H9 (cell line): ENCODE measurements around the gene DEPDC1B. TPM values are rescaled to one million over a fixed set of nuclear protein-coding genes. Genes with fewer than 3 reads are reported as not detected.

ENCODE experiments used
- DNase-seq: peaks from one replicate; pipeline ENCODE4 v3.0.0-alpha.2; 2017
- H2AFZ ChIP-seq: one replicate; pipeline ENCODE4 v1.6.1; 2013; ENCODE audit warnings: mild to moderate bottlenecking, low read length, control low read depth, moderate library complexity
- H2AK5ac ChIP-seq: 2 replicates; pipeline ENCODE4 v1.6.1; 2013; ENCODE audit warnings: low read length, control low read depth, mixed read lengths; ENCODE audit not compliant: insufficient read length
- H2BK120ac ChIP-seq: one replicate; pipeline ENCODE4 v1.6.1; 2013; ENCODE audit warnings: low read depth, mild to moderate bottlenecking, low read length, control low read depth, inconsistent platforms; ENCODE audit not compliant: poor library complexity, severe bottlenecking
- H2BK12ac ChIP-seq: 2 replicates; pipeline ENCODE4 v1.6.1; 2013; ENCODE audit warnings: low read length, control low read depth, mixed read lengths, low read depth; ENCODE audit not compliant: insufficient read length
- H2BK15ac ChIP-seq: 2 replicates; pipeline ENCODE4 v1.6.1; 2013; ENCODE audit warnings: low read depth, low read length, control low read depth
- H2BK20ac ChIP-seq: one replicate; pipeline ENCODE4 v1.6.1; 2013; ENCODE audit warnings: low read depth, mild to moderate bottlenecking, low read length, control low read depth, inconsistent platforms; ENCODE audit not compliant: poor library complexity, severe bottlenecking
- H2BK5ac ChIP-seq: 2 replicates; pipeline ENCODE4 v1.6.1; 2013; ENCODE audit warnings: low read length, control low read depth, mixed read lengths; ENCODE audit not compliant: insufficient read length
- H3K14ac ChIP-seq: 2 replicates; pipeline ENCODE4 v1.6.1; 2013; ENCODE audit warnings: low read length, control low read depth; ENCODE audit not compliant: insufficient read depth
- H3K18ac ChIP-seq: 2 replicates; pipeline ENCODE4 v1.6.1; 2013; ENCODE audit warnings: low read depth, mild to moderate bottlenecking, mixed read lengths, low read length, control low read depth; ENCODE audit not compliant: insufficient read length
- H3K23ac ChIP-seq: 2 replicates; pipeline ENCODE4 v1.6.1; 2013; ENCODE audit warnings: low read length, control low read depth, mixed read lengths, low read depth; ENCODE audit not compliant: insufficient read length
- H3K23me2 ChIP-seq: 2 replicates; pipeline ENCODE4 v1.6.1; 2013; ENCODE audit warnings: low read depth, mild to moderate bottlenecking, mixed read lengths, low read length, control low read depth; ENCODE audit not compliant: insufficient read length, poor library complexity, severe bottlenecking
- H3K27ac ChIP-seq: 2 replicates; pipeline ENCODE4 v1.5.1; 2013; ENCODE audit warnings: low read length, control low read depth, mixed read lengths, low read depth; ENCODE audit not compliant: insufficient read length
- H3K27me3 ChIP-seq: 2 replicates; pipeline ENCODE4 v1.6.1; 2013; ENCODE audit warnings: low read length, control low read depth, inconsistent platforms; ENCODE audit not compliant: insufficient read depth
- H3K4ac ChIP-seq: 2 replicates; pipeline ENCODE4 v1.6.1; 2013; ENCODE audit warnings: low read depth, mild to moderate bottlenecking, control low read depth, inconsistent platforms, low read length, moderate library complexity
- H3K4me1 ChIP-seq: 2 replicates; pipeline ENCODE4 v1.6.1; 2013; ENCODE audit warnings: low read length, control low read depth, inconsistent platforms; ENCODE audit not compliant: insufficient read depth
- H3K4me2 ChIP-seq: 2 replicates; pipeline ENCODE4 v1.6.1; 2013; ENCODE audit warnings: low read length, control low read depth, mixed read lengths; ENCODE audit not compliant: insufficient read length, insufficient read depth
- H3K56ac ChIP-seq: 2 replicates; pipeline ENCODE4 v1.6.1; 2013; ENCODE audit warnings: low read depth, mild to moderate bottlenecking, mixed read lengths, low read length, control low read depth; ENCODE audit not compliant: insufficient read length
- H3K79me1 ChIP-seq: 2 replicates; pipeline ENCODE4 v1.6.1; 2013; ENCODE audit warnings: low read depth, mild to moderate bottlenecking, moderate library complexity, low read length, control low read depth, inconsistent platforms; ENCODE audit not compliant: insufficient read depth, poor library complexity, severe bottlenecking
- H3K79me2 ChIP-seq: 2 replicates; pipeline ENCODE4 v1.6.1; 2013; ENCODE audit warnings: low read length, control low read depth, inconsistent platforms; ENCODE audit not compliant: insufficient read depth
- H3K9ac ChIP-seq: 2 replicates; pipeline ENCODE4 v1.6.1; 2013; ENCODE audit warnings: low read length, control low read depth, mixed read lengths; ENCODE audit not compliant: insufficient read length; ENCODE audit errors: extremely low read depth
- H3K9me3 ChIP-seq: one replicate; pipeline ENCODE4 v1.6.1; 2013; ENCODE audit warnings: low read depth, low read length, inconsistent platforms; ENCODE audit not compliant: control insufficient read depth
- H3T11ph ChIP-seq: one replicate; pipeline ENCODE4 v1.6.1; 2013; ENCODE audit warnings: mild to moderate bottlenecking, low read length, control low read depth, inconsistent platforms
- H4K20me1 ChIP-seq: one replicate; pipeline ENCODE4 v1.6.1; 2013; ENCODE audit not compliant: control insufficient read depth, insufficient read length, insufficient read depth
- H4K5ac ChIP-seq: 2 replicates; pipeline ENCODE4 v1.6.1; 2013; ENCODE audit warnings: low read depth, mild to moderate bottlenecking, mixed read lengths, low read length, control low read depth; ENCODE audit not compliant: insufficient read length
- H4K8ac ChIP-seq: replicated peaks from 2 replicates; pipeline ENCODE4 v1.6.1; 2013; ENCODE audit warnings: low read length, control low read depth, mixed read lengths, low read depth; ENCODE audit not compliant: insufficient read length
- H4K91ac ChIP-seq: 2 replicates; pipeline ENCODE4 v1.6.1; 2013; ENCODE audit warnings: low read depth, mild to moderate bottlenecking, moderate library complexity, mixed read lengths, low read length, control low read depth; ENCODE audit not compliant: insufficient read length
- H3K27ac Mint-ChIP-seq, 3 experiments: 2 replicates in 2 of 3; 3 replicates in 1 of 3; pipeline ENCODE4 v1.8.0; 2020 to 2021; ENCODE audit warnings: mixed read lengths in 3 of 3, mild to moderate bottlenecking in 1 of 3, moderate library complexity in 1 of 3
- H3K27me3 Mint-ChIP-seq: 2 replicates; pipeline ENCODE4 v1.8.0; 2021; ENCODE audit warnings: low read depth, mild to moderate bottlenecking, moderate library complexity, mixed read lengths
- H3K36me3 Mint-ChIP-seq, 3 experiments: 2 replicates in 2 of 3; 3 replicates in 1 of 3; pipeline ENCODE4 v1.8.0; 2020 to 2021; ENCODE audit warnings: low read depth in 3 of 3, mixed read lengths in 3 of 3; ENCODE audit not compliant: insufficient read depth in 1 of 3
- H3K4me1 Mint-ChIP-seq, 2 experiments: 2 replicates each; pipeline ENCODE4 v1.8.0; 2020; ENCODE audit warnings: mixed read lengths in 2 of 2
- H3K4me3 Mint-ChIP-seq, 2 experiments: 2 replicates in 1 of 2; 3 replicates in 1 of 2; pipeline ENCODE4 v1.8.0; 2020 to 2021; ENCODE audit warnings: mild to moderate bottlenecking in 2 of 2, mixed read lengths in 2 of 2, moderate library complexity in 1 of 2
- H3K9me3 Mint-ChIP-seq, 2 experiments: 2 replicates in 1 of 2; 3 replicates in 1 of 2; pipeline ENCODE4 v1.8.0; 2020; ENCODE audit warnings: mild to moderate bottlenecking in 2 of 2, mixed read lengths in 2 of 2, moderate library complexity in 1 of 2
- CTCF ChIP-seq: fragments of 200-600 bp; sonication (generic); conservative IDR thresholded peaks from 3 replicates; pipeline ENCODE4 v1.8.0; 2021; ENCODE audit warnings: antibody characterized with exemption, mild to moderate bottlenecking
- WGBS: extraction: QIAGEN DNeasy Blood & Tissue Kit; methylation state at CpG from one replicate; pipeline ENCODE4 v1.1.7; 2013; ENCODE audit warnings: missing lambda C conversion rate, low lambda C conversion rate, mixed read lengths; ENCODE audit not compliant: insufficient read length; ENCODE audit errors: extremely low coverage; 5-methylcytosine and 5-hydroxymethylcytosine counted together
- total RNA-seq: library from RNA; stranded (reverse); gene quantifications from 2 replicates; pipeline ENCODE4 v1.2.1, GENCODE V29; 2021

DEPDC1B gene
- total RNA-seq, 1 experiment from 2014 or later = 49.0 TPM

- Histone ChIP-seq H3K23ac (no peak overlapping the region), H3K4ac (no peak overlapping the region), H3K79me1 (peaks cover 2% of the 10 kb centered on the region), H4K91ac (no peak overlapping the region), H2BK120ac (no peak overlapping the region), H2BK12ac (no peak overlapping the region), H3K9me3 (no peaks in the 10 kb centered on the region), H3T11ph (no peak overlapping the region), H4K8ac (no peak overlapping the region), H3K79me2 (peaks cover 13% of the 10 kb centered on the region; the same call in 1 of the 2 replicates), H3K14ac (no peak overlapping the region), H2BK15ac (no peak overlapping the region), H3K27me3 (no peaks in the 10 kb centered on the region), H4K5ac (no peak overlapping the region), H3K27ac (no peak overlapping the region), H3K4me2 (no peak overlapping the region), H2BK5ac (no peak overlapping the region), H3K23me2 (no peaks in the 10 kb centered on the region), H4K20me1 (no peaks in the 10 kb centered on the region), H3K56ac (no peak overlapping the region), H3K18ac (no peak overlapping the region), H3K9ac (no peak overlapping the region), H2BK20ac (no peak overlapping the region), H3K4me1 (no peaks in the 10 kb centered on the region), H2AK5ac (no peak overlapping the region), H2AFZ (no peak overlapping the region)
- peak; percentile 57 for TF ChIP-seq CTCF
- no peak for DNase-seq
- H3K27me3 Mint-ChIP-seq = no peaks in the 10 kb centered on the region
- no peaks in the 10 kb centered on the region for H3K9me3 Mint-ChIP-seq
- H3K4me3 Mint-ChIP-seq = no peak overlapping the region; a peak in 1 of 5 replicates
- peaks cover 7 to 9% of the 10 kb centered on the region in 2 experiments for H3K4me1 Mint-ChIP-seq
- H3K27ac Mint-ChIP-seq = no peak overlapping the region
- WGBS = no CpG with 5 or more reads among the region's 3 CpGs
- H3K36me3 Mint-ChIP-seq = peaks cover 18 to 41% (median 31%) of the 10 kb centered on the region in 3 experiments; a peak in 6 of 7 replicates
These were observed 11.8 kb downstream of the DEPDC1B start for GRCh38 chr5:60687927-60688720.
